ENCODE measurements around the gene CPLX1. TPM values are rescaled to one million over a fixed set of nuclear protein-coding genes. Genes with fewer than 3 reads are reported as not detected.
"Not testable (repeated sequence)": the region's sequence is repeated elsewhere in the genome, so short reads cannot be mapped to it uniquely, and the experiment has no call there.

The CPLX1 gene
- total RNA-seq, 2 experiments from 2014 or later, result 0.16 TPM; not detected in 1

DNA sequence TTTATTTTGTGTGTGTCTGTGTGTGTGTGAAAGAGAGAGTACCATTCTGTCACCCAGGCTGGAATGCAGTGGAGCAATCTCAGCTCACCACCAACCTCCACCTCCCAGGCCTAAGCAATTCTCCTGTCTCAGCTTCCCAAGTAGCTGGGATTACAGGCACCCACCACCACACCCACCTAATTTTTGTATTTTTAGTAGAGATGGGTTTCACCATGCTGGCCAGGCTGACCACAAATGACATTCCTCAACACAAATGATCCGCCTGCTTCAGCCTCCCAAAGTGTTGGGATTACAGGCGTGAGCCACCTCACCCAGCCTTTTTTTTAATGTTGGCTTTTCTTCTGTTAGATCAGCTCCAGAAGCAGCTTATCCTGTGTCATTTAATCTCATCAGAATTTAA, 50.4 kb downstream of the CPLX1 start:
- Mint-ChIP-seq H3K36me3 (peaks cover 59% of the 10 kb centered on the region), H3K4me1 (peaks cover 50% of the 10 kb centered on the region), H3K27ac (peak overlapping the region; percentile 85)
- H3K4me3 Mint-ChIP-seq, H3K27me3 Mint-ChIP-seq, DNase-seq, H3K9me3 Mint-ChIP-seq: not testable (repeated sequence)

DNA sequence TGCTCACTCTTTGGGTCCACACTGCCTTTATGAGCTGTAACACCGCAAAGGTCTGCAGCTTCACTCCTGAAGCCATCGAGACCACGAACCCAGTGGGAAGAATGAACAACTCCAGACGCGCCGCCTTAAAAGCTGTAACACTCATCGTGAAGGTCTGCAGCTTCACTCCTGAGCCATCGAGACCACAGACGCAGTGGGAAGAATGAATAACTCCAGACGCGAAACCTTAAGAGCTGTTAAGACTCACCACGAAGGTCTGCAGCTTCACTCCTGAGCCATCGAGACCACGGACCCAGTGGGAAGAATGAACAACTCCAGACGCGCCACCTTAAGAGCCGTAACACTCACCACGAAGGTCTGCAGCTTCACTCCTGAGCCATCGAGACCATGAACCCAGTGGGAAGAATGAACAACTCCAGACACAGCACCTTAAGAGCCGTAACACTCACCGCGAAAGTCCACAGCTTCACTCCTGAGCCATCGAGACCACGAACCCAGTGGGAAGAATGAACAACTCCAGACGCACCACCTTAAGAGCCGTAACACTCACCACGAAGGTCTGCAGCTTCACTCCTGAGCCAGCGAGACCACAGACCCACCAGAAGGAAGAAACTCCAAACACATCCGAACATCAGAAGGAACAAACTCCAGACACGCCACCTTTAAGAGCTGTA, 51.4 kb downstream of the CPLX1 start:
- peak overlapping the region; percentile 52 for H3K4me3 Mint-ChIP-seq

DNA sequence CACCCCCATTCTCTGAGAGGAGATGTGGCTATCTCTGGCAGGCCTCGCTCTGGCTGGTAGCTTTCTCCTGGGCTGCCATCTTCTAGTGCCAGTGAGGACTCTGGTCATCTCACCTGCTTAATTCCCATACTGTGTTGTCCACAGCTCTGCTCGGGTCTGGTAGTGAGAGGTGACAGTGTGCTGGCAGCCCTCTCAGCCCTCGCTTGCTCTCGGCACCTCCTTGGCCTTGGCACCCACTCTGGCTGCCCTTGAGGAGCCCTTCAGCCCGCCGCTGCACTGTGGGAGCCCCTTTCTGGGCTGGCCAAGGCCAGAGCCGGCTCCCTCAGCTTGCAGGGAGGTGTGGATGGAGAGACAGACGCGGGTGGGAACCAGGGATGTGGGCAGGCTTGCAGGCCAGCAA, 52.7 kb downstream of the CPLX1 start:
- no peaks in the 10 kb centered on the region for H3K27me3 Mint-ChIP-seq
- DNase-seq, result no peak
- H3K9me3 Mint-ChIP-seq, result no peaks in the 10 kb centered on the region

More for the DNA sequence above, 51.4 kb downstream of the CPLX1 start:
- peak overlapping the region; percentile 7 for H3K27ac Mint-ChIP-seq
- not testable (repeated sequence) for DNase-seq, H3K27me3 Mint-ChIP-seq, H3K9me3 Mint-ChIP-seq
- H3K36me3 Mint-ChIP-seq, result peaks cover 58% of the 10 kb centered on the region
- peaks cover 43% of the 10 kb centered on the region for H3K4me1 Mint-ChIP-seq

DNA sequence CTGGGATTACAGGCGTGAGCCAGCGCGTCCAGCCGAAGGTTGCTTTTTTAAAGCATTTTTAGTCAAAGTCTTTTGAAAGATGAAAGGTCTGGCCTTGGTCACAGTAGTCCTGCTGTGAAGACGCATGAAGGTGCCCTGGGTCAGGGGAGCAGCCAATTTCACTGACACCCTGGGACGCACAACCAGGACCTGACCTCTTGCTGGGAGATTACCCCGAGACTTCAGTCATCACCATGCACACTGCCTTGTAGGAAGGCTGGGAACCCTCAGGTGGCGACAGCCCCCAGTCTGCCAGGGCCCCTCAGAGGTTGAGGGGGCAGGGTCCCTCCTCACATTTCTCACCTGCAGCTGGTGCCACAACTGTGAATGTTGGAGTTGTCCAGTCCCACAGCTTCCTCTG, 53.2 kb downstream of the CPLX1 start:
- no peak overlapping the region for H3K4me3 Mint-ChIP-seq
- H3K9me3 Mint-ChIP-seq, result no peaks in the 10 kb centered on the region
- H3K36me3 Mint-ChIP-seq, result peaks cover 47% of the 10 kb centered on the region
- no peaks in the 10 kb centered on the region for H3K27me3 Mint-ChIP-seq
- H3K27ac Mint-ChIP-seq, result no peak overlapping the region
- no peak for DNase-seq
- H3K4me1 Mint-ChIP-seq, result peaks cover 30% of the 10 kb centered on the region

More for the DNA sequence above, 52.7 kb downstream of the CPLX1 start:
- Mint-ChIP-seq H3K4me3 (no peak overlapping the region), H3K4me1 (peaks cover 34% of the 10 kb centered on the region), H3K27ac (no peak overlapping the region), H3K36me3 (peaks cover 48% of the 10 kb centered on the region)

DNA sequence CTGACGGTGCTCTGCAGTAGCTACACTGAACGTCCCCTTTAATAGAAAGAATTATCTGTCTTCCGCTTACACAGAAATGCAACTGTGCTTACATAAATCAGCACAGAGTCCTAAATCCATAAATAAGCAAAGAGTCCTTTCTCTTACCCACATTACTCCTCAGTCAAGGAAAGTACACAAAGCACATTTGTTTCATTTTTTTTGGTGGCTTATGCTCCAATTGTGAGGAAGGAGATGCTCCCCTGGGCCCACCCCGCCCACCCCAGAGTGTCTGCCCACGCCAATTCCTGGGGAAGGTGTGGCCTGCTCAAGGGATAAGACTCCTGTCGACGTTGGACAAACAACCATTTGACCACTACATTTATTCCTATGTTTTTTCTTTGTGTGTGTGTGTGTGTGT, 53.8 kb downstream of the CPLX1 start:
- H3K36me3 Mint-ChIP-seq, result peaks cover 42% of the 10 kb centered on the region
- no peak for DNase-seq
- H3K4me1 Mint-ChIP-seq, result peaks cover 26% of the 10 kb centered on the region
- no peaks in the 10 kb centered on the region for H3K27me3 Mint-ChIP-seq
- no peak overlapping the region for H3K27ac Mint-ChIP-seq
- H3K4me3 Mint-ChIP-seq, result no peak overlapping the region
- no peaks in the 10 kb centered on the region for H3K9me3 Mint-ChIP-seq

DNA sequence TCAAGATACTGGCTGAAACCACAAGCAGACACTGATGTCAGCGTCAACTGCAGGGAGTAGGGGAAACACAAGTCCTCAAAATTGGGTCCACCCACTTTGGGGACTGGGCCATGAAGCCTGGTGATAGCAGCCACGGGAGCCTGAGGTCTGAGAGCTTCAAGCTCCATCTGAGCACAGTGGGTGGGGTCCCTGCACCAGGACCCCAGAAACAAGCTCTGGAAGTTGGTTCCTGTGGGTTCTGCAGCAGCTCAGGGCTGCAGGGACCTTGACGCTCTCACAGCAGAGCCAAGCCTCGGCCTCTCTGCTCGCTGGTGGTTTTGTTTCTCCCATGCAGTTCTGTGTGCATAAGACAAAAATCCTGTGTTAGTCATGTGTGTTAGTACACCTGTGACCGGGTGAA, 54.5 kb downstream of the CPLX1 start:
- no peak overlapping the region for H3K27ac Mint-ChIP-seq
- no peak overlapping the region for H3K4me3 Mint-ChIP-seq
- H3K4me1 Mint-ChIP-seq, result peaks cover 24% of the 10 kb centered on the region
- no peak for DNase-seq
- H3K36me3 Mint-ChIP-seq, result peaks cover 41% of the 10 kb centered on the region
- H3K9me3 Mint-ChIP-seq, result no peaks in the 10 kb centered on the region
- no peaks in the 10 kb centered on the region for H3K27me3 Mint-ChIP-seq

DNA sequence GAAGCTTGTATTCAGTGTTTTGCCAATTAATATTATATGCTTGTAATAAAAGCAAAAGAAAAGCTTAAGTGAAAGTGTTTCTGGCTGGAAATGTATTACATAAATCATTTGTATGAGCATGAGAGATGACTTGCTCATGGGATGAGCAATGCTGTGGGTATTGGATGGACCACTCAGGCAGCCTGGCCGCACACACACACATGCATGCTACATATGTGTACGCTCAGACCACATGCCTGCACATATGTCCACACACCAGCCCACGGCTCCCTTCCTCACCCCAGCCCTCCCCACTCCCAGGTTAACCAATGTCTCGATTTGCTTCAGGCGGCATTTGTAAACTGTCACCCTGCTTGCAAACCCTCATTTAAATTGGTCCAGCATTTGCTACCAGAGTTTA, 55.9 kb downstream of the CPLX1 start:
- Mint-ChIP-seq H3K9me3 (no peaks in the 10 kb centered on the region), H3K4me3 (no peak overlapping the region), H3K4me1 (peaks cover 13% of the 10 kb centered on the region), H3K36me3 (peaks cover 34% of the 10 kb centered on the region), H3K27me3 (no peaks in the 10 kb centered on the region), H3K27ac (no peak overlapping the region)
- DNase-seq, result no peak

DNA sequence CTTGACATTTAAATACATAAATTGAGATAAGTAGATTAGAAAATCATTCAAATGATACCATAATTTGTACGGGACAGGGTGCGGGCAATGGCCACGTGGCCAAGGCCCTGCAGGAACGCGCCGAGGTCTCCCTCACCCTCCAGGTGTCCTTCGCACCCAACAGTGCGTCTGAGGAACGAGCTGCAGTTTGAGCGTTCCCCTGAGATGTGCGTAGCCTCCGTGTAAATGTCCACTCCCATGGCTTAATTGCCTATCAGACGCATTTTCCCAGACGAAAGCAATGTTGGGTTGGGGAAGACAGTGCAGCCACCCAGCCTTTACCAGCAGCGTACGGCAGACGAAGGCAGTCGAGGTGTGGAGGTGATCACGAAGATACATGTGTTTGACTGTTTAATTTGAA, 56.4 kb downstream of the CPLX1 start:
- H3K27me3 Mint-ChIP-seq, result no peaks in the 10 kb centered on the region
- DNase-seq, result no peak
- H3K4me3 Mint-ChIP-seq, result no peak overlapping the region
- H3K36me3 Mint-ChIP-seq, result peaks cover 34% of the 10 kb centered on the region
- H3K4me1 Mint-ChIP-seq, result peaks cover 9% of the 10 kb centered on the region
- no peak overlapping the region for H3K27ac Mint-ChIP-seq
- no peaks in the 10 kb centered on the region for H3K9me3 Mint-ChIP-seq

DNA sequence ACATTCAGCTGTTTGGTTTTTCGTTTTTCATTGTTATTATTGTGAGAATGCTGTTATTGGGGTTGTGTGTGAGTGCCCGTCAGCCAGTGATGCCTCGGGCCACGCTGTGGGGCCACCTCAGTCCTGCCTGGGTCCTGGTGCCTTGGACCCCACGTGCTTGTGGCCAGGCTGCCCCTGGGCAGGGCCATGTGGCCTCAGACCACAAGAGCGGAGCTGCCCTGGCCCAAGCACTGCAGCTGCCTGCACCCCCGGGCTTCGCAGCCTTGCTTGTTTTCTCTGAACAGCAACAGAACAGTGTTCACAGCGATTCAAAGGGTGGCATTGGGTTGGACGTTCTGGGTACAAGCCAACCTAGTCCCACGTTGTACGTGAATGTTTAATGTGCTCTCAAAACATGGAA, 56.9 kb downstream of the CPLX1 start:
- DNase-seq, result no peak
- H3K4me3 Mint-ChIP-seq, result no peak overlapping the region
- H3K36me3 Mint-ChIP-seq, result peaks cover 29% of the 10 kb centered on the region
- H3K4me1 Mint-ChIP-seq, result peaks cover 5% of the 10 kb centered on the region
- no peak overlapping the region for H3K27ac Mint-ChIP-seq
- H3K9me3 Mint-ChIP-seq, result no peaks in the 10 kb centered on the region
- no peaks in the 10 kb centered on the region for H3K27me3 Mint-ChIP-seq

DNA sequence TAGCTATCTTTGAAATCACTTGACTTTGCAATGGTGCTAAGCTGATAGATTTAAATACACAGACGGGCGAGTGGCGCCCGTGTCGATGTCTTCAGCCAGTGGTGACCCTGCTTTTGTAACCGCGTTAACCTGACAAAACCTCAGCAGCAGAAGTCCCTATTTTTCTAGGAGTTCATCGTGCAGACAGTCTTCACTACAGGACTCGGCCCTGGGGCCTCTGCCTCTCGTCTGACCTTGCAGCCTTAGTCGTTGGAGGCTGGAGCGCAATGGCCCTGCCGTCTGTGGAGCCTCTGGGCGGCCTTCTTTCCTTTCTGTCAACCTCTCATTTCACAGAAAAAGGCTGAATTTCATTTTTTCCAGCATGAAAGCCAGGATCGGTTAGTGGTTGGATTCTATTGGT, 57.9 kb downstream of the CPLX1 start:
- peaks cover 5% of the 10 kb centered on the region for H3K4me1 Mint-ChIP-seq
- no peak overlapping the region for H3K27ac Mint-ChIP-seq
- no peak for DNase-seq
- H3K9me3 Mint-ChIP-seq, result no peaks in the 10 kb centered on the region
- no peaks in the 10 kb centered on the region for H3K27me3 Mint-ChIP-seq
- H3K36me3 Mint-ChIP-seq, result peaks cover 33% of the 10 kb centered on the region
- H3K4me3 Mint-ChIP-seq, result no peak overlapping the region

DNA sequence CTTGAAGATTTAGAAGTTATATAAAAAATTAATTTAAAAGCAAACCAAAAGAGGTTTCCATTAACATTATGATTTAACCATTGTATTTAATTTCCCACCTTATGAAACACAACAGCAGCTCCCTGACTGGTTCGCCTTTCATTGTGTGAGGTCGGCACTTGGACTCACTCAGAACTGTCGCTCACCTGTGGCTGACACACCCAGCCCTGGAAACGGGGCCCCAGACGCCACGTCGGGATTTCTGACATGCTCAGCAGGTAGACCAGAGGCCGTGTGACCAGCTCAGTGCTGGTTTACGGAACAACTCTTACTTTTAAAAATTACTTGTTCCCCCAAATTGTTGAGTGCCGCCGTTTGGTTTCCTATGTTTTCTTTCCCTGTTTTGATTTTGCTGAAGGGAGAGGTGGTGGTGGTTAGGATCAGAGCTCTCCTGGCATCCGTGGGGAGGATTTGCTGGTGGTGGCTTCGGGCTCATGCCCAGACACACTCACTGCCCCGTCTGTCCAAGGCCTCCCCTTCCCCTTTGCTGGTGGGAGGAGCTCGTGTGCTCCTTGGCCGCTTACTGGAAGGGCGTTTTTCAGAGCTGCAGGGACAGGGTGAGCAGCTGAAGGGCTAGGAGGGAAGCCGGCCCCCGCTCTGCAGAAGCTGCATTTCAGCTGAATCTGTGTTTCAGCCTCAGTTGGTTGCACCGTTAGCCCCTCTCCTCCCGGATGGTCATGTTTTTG, 59.2 kb downstream of the CPLX1 start:
- Mint-ChIP-seq H3K4me1 (peaks cover 5% of the 10 kb centered on the region), H3K9me3 (no peaks in the 10 kb centered on the region), H3K4me3 (no peak overlapping the region), H3K27me3 (no peaks in the 10 kb centered on the region), H3K36me3 (peaks cover 40% of the 10 kb centered on the region), H3K27ac (peak overlapping the region; percentile 40)
- no peak for DNase-seq

DNA sequence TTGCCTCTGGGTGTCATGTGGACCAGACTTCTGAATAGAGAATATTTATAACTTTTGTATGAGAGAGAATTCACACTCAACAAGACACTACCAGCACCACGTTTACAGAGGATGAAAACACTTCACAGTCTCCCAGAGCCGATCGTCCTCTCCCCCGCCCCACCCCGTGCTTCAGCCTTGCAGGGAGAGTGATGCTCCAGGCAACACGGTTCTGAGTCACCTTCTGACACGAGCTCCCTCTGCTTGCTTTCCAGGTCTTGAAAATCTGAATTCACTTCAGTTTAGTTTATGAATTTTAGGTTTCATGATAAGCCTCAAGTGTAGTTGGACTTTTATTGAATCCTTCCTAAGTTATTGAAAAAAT, 59.8 kb downstream of the CPLX1 start:
- H3K4me3 Mint-ChIP-seq, result no peak overlapping the region
- H3K27ac Mint-ChIP-seq, result no peak overlapping the region
- H3K27me3 Mint-ChIP-seq, result no peaks in the 10 kb centered on the region
- peaks cover 44% of the 10 kb centered on the region for H3K36me3 Mint-ChIP-seq
- no peaks in the 10 kb centered on the region for H3K9me3 Mint-ChIP-seq
- H3K4me1 Mint-ChIP-seq, result peaks cover 5% of the 10 kb centered on the region
- DNase-seq, result no peak

DNA sequence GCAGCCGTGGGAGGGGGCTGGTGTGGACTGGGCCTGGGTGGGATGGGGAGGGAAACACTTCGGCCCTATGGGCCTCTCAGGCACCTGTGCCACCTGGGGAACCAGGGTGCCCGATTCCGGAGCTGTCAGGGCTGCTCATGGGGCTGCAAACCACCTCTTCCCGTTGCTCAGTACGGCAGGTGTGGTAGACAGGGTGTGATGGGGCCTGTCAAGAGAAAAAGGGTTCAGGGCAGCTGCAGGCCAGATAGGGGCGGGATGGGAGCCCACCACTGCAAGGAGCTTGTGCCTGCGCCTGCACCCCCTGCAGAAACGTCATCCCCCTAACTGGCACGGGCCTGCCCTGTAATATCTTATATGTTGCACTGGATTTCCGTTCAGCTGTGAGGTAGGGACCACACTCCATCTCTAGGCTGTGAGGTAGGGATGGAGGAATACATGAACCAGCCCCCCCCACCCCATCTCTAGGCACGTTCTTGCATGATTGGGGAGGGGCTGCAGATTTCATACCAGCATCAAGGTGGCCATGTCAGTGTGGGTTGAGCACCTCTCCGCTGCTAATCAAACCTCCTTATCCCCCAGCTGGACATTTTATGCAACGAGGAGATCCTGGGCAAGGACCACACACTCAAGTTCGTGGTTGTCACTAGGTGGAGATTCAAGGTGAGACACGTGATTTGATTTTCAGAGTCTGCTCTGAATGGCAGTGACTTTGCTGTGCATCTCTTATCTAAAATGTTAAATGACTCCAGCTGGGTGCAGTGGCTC, 61.3 kb downstream of the CPLX1 start:
- DNase-seq, result no peak
- Mint-ChIP-seq H3K4me3 (no peak overlapping the region), H3K27ac (no peak overlapping the region), H3K9me3 (no peaks in the 10 kb centered on the region), H3K4me1 (peaks cover 4% of the 10 kb centered on the region), H3K27me3 (no peaks in the 10 kb centered on the region), H3K36me3 (peaks cover 34% of the 10 kb centered on the region)

DNA sequence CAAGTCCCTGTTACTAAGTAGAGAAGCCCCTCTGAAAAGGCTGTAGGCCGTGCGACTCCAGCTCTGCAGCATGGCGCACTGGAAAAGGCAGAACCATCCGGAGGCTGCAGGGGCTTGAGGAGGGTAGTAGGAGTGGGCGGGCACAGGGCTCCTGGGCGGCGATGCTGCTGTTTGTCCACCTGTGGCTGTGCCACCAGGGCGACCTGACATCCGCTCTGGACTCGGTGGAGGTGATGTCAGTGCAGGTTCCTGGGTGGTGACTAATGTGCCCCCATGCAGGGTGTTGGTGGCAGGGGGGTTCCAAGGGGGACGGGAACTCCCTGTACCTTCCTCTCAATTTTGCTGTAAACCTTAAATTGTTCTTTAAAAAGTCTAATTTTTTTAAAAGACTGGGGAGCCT, 62.0 kb downstream of the CPLX1 start:
- H3K4me1 Mint-ChIP-seq, result peaks cover 3% of the 10 kb centered on the region

DNA sequence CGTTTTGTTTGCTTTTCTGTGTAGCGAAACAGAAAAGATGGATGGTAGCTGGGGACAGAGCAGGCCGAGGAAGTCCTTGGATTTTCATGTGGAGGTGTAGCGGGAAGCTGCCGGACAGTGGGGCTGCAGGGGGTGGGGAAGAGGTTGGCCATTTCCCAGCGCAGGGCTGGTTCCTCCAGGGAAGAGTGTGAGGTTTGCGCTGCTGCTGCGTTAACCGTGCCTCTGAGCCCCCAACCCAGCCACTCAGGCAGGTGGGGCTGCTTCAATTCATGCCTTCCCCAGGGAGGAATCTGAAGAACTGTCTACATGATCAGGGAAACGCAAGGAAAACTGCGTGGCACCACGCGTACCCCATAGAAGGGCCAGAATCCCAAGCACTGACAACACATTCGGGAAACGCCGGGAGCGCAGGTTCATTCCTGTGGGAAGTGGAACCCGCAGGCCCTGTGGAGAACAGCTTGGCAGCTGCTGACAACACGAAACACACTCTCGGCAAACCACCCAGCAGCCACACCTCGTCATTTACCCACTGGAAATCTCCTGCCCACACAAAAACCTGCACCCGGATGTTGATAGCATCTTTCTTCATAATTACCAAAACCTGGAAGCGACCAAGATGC, 62.6 kb downstream of the CPLX1 start:
- no peak overlapping the region for H3K27ac Mint-ChIP-seq
- H3K4me1 Mint-ChIP-seq, result peaks cover 3% of the 10 kb centered on the region
- no peaks in the 10 kb centered on the region for H3K27me3 Mint-ChIP-seq
- peaks cover 31% of the 10 kb centered on the region for H3K36me3 Mint-ChIP-seq
- DNase-seq, result no peak
- H3K9me3 Mint-ChIP-seq, result no peaks in the 10 kb centered on the region
- no peak overlapping the region for H3K4me3 Mint-ChIP-seq

More for the DNA sequence above, 62.0 kb downstream of the CPLX1 start:
- Mint-ChIP-seq H3K27ac (no peak overlapping the region), H3K27me3 (no peaks in the 10 kb centered on the region), H3K9me3 (no peaks in the 10 kb centered on the region), H3K4me3 (no peak overlapping the region), H3K36me3 (peaks cover 31% of the 10 kb centered on the region)
- no peak for DNase-seq

All from activated naive CD8-positive, alpha-beta T cell treated with anti-CD3 and anti-CD28 coated beads for 36 hours (primary cell).